T-helper 1 cell treated with Interleukin-12 subunit alpha and Interleukin-12 subunit beta and Interleukin-4 antibody, amounts not matched to agents 30 ng/mL and 1 ng/mL, for 36 hours (primary cell): ENCODE results near the gene PCDH15. TPM values are rescaled to one million over a fixed set of nuclear protein-coding genes. Genes with fewer than 3 reads are reported as not detected.

Source experiments
- intact Hi-C: fragments of 100-400 bp; cut with micrococcal nuclease; formaldehyde crosslinking; loops from one replicate; pipeline ENCODE4 v1.15.1; 2024
- total RNA-seq: library from RNA; stranded (reverse); gene quantifications from 2 replicates; pipeline ENCODE4 v1.2.3, GENCODE V29; 2022

The PCDH15 gene
- total RNA-seq, 1 donor from 2014 or later = not detected

DNA sequence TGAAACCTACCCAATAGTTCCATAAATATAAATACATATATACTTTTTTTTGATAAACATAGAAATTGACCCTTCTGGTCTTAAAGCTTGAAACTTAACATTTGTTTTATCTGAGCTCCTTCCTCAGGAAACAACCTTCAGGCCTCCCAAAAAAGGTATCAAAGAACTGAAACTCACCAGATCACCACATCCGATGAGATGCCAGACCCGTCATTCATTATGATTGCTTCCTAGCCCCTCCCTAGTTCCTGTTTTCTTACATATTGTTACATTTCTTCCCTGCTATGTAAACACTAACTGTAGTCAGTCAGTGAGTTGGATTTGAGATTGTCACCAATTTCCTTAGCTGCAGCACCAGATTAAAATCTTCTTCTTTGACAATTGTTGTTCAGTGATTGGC lies 663.6 kb downstream of the PCDH15 start:
- intact Hi-C loops = no loop called here

DNA sequence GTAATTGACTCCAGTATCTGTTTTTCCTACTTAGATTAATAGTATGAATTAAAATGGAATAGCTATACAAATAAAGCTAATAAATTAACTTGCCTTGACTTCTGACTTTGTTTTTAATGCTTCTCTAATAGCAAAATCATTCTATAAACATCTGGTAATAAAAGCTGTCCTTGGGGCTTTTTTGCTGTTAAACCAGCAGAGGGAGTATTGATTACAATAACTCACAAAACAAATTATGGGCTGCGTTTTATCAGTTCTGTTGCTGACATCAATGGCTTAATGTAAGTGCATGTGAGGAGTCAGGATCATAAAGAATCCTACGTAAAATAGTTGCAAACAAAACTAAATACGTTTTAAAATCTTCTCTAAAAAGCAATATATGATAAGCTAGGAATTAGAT lies 667.8 kb downstream of the PCDH15 start:
- intact Hi-C loops = no loop called here

DNA sequence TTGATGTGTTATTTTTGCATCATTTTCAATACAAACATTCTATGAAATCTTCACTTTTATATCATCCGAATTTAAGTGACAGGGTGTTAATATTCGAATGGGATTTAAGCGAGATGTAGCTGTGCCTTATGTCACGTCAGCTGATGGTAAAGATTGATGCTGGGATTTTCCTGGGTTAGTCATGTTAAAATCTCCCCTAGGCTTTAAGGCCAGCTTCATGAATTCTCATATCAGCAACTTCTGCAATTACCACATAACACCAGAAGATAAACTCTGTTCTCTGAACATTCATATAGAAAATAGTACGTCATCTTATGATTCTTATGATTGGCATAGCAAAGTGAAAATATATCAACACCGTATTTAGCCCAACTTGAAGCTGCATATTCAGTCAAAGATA lies 669.2 kb downstream of the PCDH15 start:
- intact Hi-C loops = no loop called here

DNA sequence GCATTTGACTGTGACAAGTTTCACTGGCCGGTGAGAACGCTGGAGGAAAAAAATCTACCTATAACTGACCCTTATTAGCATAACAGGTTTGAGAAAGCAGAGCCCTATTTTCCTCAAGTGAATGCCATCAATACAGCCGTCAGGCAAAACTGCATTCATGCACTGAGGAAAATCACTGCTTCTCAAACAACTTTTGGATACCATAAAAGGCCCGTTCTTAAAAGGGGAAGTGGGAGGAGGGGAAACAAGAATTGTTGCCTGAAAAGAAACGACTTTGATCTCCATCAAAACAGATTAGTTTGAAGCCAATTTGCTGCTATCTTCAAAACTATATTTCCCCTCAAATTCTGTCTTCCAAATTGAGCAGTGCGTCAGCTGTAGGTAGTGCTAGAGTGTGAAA lies 670.6 kb downstream of the PCDH15 start:
- intact Hi-C loops = no loop called here

DNA sequence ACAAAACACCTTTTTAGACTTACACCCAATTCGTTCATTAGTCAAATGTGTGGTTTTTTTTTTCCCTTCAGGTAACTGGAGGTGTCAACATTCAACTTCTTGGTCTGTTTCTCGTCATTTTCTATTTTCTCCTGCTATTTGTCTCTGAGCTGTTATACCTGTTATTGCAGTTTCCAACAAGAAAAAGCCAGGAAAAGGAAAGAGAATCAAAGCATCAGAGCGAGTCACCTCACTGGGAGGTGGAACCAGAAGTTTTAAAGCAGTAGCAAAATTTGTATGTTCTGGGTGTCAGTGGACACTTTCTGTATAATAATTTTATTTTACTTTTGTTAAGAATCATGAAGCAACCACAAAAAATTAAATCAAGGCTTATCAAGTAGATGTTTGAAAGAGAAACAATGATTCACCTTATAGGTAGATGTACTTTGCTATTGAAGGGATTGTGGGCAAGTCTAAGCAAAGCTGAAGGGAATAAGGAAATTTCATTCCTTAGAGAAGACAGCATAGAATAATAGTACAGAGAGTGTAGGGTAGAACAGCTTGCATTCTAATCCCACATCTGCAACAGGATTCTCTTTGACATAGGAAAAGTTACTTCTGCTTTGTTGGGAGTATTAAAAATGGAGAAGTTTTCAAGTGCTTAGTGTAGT lies 675.8 kb downstream of the PCDH15 start:
- intact Hi-C loops = no loop called here

DNA sequence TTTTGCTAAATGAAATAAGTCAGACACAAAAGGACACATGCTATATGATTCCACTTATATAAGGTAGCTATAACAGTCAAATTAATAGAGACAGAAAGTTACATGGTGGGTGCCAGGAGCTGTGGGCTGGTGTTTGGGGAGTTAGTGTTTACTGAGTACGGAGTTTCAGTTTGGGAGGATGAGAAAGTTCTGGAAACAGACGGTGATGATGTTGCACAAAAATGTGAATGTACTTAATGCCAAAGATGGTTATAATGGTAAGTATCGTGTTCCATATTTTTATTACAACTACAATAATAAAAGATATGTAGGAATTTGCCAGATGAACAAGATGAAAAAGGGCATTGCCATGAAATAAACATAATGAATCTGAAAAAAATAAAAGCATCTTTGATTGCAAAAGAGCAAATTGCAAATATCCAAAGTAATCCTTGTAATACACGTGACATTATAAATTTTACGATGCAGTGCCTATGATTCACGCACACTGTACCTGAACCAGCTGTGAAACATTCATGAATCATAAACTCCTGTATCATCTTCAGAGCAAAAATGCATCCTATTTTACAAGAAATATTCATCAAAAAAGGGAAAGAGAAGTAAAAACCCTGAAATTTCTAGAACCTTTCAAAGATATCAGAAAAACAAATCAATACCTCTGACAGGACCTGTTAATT lies 676.7 kb downstream of the PCDH15 start:
- intact Hi-C loops = no loop called here

DNA sequence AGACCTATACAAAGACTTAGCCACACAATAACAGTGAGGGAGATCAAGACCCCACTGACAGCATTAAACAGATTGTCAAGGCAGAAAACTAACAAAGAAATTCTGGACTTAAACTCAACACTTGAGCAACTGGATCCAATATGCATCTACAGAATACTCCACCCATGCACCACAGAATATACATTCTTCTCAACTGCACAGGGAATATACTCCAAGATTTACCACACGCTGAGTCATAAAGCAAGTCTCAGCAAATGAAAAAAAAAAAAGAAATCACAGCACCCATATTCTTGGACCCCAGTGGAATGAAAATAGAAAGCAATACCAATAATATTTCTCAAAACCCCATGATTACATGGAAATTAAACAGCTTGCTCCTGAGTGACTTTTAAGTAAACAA lies 680.2 kb downstream of the PCDH15 start:
- intact Hi-C loops = no loop called here

DNA sequence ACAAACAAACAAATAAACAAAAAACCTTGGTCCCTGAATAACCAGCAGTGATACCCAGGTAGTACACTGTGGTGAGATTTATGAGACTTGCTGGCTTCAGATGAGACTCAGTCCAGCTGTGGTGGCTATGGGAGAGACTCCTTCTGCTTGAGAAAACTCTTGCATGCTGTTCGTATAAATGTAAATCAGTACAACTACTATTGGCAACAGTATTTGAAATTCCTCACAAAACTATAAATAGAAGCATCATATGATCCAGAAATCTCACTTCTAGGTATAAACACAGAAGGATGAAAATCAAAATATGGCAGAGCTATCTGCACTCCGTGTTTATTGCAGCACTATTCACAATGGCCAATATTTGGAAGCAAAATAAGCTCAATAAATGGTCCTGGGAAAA lies 692.1 kb downstream of the PCDH15 start:
- intact Hi-C loops = no loop called here

DNA sequence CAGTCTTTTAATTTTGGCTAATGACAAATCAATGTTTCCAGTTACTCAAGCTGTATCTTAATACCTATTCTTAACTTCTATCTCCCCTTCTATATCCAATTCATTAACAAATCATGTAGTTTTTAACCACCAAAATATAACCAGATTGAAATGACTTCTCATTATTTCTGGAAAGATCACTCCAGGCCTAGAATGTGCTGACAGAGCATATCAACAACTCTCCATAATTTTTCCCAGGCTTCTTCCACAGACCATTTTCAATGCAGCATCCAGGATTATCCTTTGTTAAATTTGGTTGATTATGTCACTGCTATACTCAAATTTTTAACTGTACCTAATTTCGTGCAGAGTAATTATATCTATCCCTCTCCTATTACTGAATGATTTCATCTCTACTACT lies 704.1 kb downstream of the PCDH15 start:
- intact Hi-C loops = no loop called here

DNA sequence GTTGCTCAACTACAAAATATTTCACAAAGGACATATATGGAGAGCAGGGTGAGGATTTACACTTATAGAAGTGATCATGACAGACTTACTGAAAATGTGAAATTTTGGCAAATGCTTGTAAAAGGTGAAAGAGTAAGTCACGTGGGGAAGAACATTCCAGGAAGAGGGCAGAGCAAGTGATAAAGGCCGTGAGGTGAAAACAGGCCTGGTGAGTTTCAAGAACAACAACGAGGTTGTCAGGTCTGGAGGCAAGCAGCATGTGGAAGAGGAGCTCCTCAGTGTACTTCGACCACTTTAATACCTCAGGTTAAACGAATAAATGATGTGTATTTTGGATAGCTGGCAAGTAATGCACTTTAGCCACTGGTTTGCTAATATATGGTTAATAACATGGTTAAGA lies 706.7 kb downstream of the PCDH15 start:
- intact Hi-C loops = no loop called here

DNA sequence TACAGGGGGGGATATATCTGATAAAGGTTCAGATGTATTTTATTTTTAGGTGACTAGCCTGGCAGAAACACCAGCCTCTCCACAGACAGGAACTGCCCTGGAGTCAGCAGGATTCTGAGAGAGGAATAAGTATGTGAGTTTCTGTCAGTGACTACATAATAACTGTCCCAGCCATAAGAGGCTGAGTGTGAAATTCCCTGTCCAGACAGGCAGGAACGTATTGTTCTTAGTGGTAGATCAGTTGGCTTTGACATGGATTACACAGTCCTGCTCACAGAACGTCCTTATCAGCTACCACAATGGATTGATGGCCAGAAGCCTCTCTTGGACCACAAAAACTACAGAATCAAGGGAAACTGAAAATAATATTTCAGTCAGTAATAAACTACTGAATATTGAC lies 709.8 kb downstream of the PCDH15 start:
- intact Hi-C loops = no loop called here

DNA sequence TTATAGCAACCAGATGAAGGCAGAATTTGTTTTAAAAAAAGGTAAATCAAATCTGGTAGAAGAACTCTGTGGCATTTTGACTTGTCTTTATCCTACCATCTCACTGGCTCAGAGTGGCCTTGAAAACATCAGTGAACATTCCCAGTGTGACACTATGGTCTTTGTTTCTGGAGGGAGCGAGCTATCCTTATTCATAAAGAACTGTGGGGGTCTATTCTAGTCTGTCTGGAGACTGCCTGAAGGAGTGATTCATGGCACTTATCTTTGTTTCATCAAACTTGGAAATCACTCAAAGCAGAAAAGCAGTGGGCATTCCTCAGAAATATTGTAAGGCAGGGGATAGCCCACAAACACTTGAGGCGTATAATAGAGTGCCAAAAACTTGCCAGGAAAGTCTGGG lies 719.1 kb downstream of the PCDH15 start:
- intact Hi-C loops = no loop called here

DNA sequence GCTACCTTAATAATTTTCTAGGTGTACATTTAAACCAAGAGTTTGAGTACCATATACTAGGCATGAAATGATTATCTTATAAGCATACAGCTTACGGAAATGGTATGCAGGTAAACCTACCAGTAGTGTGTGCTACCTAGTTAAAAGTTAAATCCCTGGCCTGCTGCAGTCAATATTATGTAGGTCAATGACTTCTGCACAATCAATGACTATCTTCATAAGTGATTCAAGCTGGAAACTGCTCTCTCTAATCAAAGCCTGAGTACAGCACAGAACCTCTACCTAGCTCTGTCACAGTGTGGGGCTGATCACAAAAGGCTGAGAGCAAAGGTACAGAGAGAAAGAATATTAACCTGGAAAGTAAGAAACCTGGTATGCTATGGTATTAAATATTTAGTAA lies 733.7 kb downstream of the PCDH15 start:
- intact Hi-C loops = no loop called here

DNA sequence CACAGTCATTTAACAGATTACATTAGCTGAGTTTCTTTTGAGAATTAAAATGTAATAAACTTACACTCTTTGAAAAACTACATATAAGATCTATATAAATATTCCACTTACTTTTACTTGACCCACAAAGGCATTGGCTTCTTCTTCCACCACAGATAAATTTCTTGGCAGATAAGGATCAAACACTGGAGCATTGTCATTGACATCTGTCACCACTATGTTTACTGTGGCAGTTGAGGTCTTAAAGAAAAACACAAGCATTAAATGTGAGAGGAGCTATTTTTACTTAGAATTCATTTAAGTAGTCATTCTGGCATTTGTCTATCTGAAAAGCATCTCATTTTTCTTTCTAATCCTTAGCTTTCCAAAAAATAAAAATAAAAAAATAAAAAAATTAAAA lies 734.4 kb downstream of the PCDH15 start:
- intact Hi-C loops = no loop called here

DNA sequence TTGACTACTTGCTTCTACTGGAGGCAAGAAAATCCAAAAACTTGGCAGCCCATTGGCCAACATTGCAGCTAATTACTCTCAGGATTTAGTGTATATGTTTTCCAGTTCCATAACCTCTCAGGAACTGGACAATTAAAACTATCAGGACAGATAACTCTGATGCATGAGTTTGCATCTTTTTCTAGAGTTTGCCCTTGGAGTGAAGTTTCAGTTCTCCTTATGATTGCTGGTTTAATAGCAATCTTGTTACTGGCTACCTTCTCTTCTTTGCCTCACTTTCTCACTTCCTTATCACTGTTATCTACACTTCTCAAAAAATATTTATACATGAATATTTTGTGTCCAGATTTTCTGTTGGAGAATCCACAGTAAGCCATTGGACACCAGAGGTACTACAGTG lies 735.9 kb downstream of the PCDH15 start:
- intact Hi-C loops = no loop called here

DNA sequence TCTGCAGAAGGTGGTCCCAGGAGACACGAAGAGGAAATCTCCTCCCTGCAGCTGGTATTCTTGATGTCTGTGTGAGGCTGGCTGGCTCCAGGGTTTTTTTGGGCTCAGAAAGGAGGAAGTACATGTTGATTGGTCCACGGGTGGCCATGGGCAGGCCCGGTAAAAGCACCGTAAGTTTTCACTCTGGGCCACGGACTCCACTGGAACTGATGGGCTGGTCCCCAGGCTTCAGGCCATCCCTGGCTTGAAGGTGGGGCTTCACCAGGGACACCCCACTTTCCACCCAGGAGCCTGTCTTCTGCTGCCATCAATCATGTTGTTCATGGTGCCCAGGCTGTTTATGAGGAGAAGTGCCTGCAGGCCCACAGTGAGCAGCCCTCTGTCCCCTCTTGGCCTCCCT lies 736.8 kb downstream of the PCDH15 start:
- intact Hi-C loops = no loop called here

DNA sequence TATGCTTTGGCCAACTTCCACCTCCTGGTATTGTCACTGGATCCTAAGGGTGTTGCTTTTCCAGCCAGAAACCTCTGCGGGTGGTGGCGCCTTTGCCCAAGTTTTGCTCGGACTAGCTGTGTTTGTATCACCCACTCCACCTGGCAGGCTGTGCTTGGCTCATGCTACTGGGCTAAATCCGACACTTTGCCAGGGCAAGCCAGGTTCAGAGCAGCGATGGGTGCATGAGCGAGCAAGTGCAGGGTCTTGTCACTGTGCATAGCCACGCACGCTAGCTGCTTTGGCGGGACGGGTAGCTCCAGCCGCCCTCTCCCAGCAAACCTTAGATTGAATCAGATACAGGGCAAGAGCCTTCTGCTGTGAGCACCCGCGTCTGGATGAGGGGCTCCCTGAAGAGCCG lies 737.5 kb downstream of the PCDH15 start:
- intact Hi-C loops = no loop called here

DNA sequence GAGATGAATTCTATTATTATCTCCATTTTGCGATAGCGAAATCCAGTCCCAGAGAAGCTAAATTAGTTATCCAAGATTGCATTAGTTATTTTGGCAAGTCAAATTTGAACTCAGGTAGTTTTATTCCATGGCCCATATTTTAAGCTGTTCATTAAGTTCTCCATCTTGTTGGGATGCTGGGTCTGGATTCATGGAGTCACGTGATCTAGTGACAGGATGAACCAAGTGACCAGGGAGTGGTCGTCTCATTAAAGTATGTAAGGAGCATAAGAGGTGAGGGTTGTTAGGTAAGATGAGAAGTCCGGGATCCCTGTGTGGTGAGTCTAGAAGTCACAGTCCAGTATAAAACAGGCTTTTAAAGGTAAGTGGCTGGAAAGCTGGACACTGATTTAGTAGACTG lies 740.5 kb downstream of the PCDH15 start:
- intact Hi-C loops = no loop called here

DNA sequence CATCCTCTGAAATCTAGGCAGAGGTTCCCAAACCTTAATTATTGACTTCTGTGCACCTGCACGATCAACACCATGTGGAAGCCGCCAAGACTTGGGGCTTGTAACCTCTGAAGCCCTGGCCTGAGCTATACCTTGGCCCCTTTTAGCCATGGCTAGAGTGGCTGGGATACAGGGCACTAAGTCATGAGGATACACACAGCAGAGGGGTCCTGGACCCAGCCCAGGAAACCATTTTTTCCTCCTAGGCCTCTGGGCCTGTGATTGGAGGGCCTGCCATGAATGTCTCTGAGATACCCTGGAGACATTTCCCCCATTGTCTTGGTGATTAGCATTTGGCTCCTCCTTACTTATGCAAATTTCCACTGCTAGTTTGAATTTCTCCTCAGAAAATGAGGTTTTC lies 743.7 kb downstream of the PCDH15 start:
- intact Hi-C loops = no loop called here

DNA sequence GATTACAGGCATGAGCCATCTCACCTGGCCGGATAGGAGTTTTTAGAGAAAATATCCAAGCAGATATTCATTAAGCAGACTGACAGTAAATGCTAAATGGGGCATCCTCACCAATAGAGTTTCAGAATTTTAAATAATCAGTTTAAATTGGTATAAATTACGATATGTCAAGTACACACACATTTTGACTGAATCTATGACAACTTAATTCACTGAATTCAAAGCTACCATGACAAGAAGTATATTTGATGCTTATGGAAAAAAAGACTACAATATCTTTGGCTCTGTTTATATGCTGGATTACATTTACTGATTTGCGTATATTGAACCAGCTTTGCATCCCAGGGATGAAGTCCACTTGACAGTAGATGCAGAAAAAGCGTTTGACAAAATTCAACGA lies 774.7 kb downstream of the PCDH15 start:
- intact Hi-C loops = no loop called here

DNA sequence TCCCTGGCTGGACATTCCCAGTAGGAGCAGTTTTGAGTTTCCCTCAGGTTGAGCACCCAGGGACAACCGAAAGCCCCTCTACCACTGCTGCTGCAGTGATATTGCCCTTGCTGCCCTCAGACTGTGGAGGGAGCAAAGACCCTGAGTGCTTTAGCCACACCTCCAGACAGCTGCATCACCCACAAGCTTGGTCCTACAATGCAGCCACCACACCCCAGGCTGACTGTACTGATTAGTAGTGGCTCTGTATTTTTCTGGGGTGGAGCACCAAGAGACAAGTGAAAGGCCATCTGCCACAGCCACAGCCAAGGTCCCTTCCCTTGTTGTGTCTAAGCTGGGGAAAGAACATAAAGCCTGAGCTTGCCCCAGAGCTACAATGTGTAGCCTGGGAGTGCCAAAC lies 789.9 kb downstream of the PCDH15 start:
- intact Hi-C loops = no loop called here

DNA sequence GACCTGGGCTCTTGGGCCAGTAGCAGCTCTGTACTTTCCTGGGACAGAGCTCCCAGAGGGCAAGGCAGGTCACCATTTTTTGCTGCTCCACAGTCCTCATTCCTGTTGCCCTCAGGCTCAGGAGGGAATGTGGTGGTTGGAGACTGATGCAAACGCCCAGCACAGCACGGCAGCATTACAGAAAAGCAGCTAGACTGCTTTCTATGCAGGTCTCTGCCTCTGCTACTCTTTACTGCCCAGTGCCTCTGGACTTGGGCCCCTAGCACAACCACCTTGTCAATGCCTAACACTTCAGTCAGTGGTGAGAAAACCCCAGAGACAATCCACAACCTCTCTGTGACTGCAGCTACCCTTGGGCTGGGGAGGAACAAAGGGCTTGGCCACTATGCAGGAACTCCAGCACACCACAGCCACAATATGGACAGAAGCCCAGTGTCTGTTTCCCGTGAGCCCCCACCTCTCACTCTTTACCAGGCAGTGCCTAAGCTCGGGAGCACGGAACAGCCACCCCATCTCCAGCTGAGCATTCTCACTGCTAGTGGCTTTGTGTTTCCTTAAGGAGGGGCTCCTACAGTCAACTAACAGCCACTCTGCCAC lies 790.6 kb downstream of the PCDH15 start:
- intact Hi-C loops = no loop called here

DNA sequence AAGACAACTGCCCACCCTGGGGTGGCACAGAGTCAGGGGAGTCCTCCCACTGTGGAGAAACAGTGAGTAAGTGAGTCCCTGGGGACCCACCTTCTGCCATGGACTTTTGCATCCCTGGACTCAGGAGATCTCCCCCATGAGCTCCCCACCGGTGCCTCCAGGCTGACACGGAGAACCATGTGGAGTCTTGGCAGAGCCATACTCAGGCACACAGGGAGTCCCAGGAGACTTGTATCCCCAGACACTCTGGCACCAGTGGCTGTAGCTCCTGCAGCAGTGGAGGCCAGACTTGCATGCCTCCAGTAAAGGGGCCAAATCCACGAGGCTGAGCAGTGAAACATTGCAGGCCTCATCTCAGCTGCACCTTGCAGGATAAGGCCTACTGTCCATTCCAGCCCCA lies 791.4 kb downstream of the PCDH15 start:
- intact Hi-C loops = no loop called here
